K562 (cell line): Measurements from ENCODE around the gene NMRAL1. TPM values are rescaled to one million over a fixed set of nuclear protein-coding genes. Genes with fewer than 3 reads are reported as not detected.

Experiments
- ATF1 ChIP-seq, 2 experiments: fragments of 450-650 bp in 1 of 2; IDR thresholded peaks; 2 replicates each; pipeline ENCODE4 v1.6.1; 2016; ENCODE audit warnings: missing compliant biosample characterization in 1 of 2, missing genetic modification characterization in 1 of 2
- EWSR1 ChIP-seq: fragments of 450-650 bp; IDR thresholded peaks from 2 replicates; pipeline ENCODE4 v1.6.1; 2018; ENCODE audit warnings: borderline replicate concordance, mild to moderate bottlenecking, low read depth, moderate library complexity; ENCODE audit not compliant: partially characterized antibody
- HNRNPL ChIP-seq: fragments of 200-400 bp; formaldehyde crosslinking; IDR thresholded peaks from 2 replicates; pipeline ENCODE4 v1.6.1; 2017; ENCODE audit warnings: low read depth, mild to moderate bottlenecking, low read length
- HNRNPUL1 ChIP-seq: fragments of 200-400 bp; formaldehyde crosslinking; IDR thresholded peaks from 2 replicates; pipeline ENCODE4 v1.6.1; 2017; ENCODE audit warnings: low read length
- MEIS2 ChIP-seq: fragments of 450-650 bp; IDR thresholded peaks from 2 replicates; pipeline ENCODE4 v1.6.1; 2014; ENCODE audit warnings: mild to moderate bottlenecking; ENCODE audit not compliant: partially characterized antibody
- PHB2 ChIP-seq: fragments of 450-650 bp; IDR thresholded peaks from 2 replicates; pipeline ENCODE4 v1.6.1; 2017; ENCODE audit warnings: low read depth
- POLR2G ChIP-seq: fragments of 200-400 bp; formaldehyde crosslinking; IDR thresholded peaks from 2 replicates; pipeline ENCODE4 v1.6.1; 2017; ENCODE audit warnings: low read depth, mild to moderate bottlenecking, antibody characterized with exemption, low read length, moderate library complexity
- REST ChIP-seq, 2 experiments: fragments of 450-650 bp; formaldehyde crosslinking in 1 of 2; IDR thresholded peaks; 2 replicates each; pipeline versions ENCODE4 v1.4.0 to v1.6.1; 2014 to 2020; ENCODE audit warnings: mild to moderate bottlenecking in 2 of 2, borderline replicate concordance in 1 of 2, low read depth in 1 of 2
- ZBTB17 ChIP-seq: fragments of 450-650 bp; formaldehyde crosslinking; IDR thresholded peaks from 2 replicates; pipeline ENCODE4 v1.4.0; 2020; ENCODE audit warnings: mild to moderate bottlenecking
- ZBTB8A ChIP-seq: fragments of 450-650 bp; IDR thresholded peaks from 2 replicates; pipeline ENCODE4 v1.6.1; 2018; ENCODE audit warnings: mild to moderate bottlenecking, moderate library complexity; ENCODE audit not compliant: partially characterized antibody
- ZC3H11A ChIP-seq: IDR thresholded peaks from 2 replicates; pipeline ENCODE4 v1.6.1; 2012; ENCODE audit warnings: low read depth, low read length, improper control_type of control experiment
- ZNF174 ChIP-seq: fragments of 250-450 bp; sonication (Bioruptor Pico); IDR thresholded peaks from 2 replicates; pipeline ENCODE4 v1.4.0; 2020; ENCODE audit warnings: mild to moderate bottlenecking
- ZNF75A ChIP-seq: fragments of 450-650 bp; formaldehyde crosslinking; IDR thresholded peaks from 2 replicates; pipeline ENCODE4 v1.4.0; 2020; ENCODE audit warnings: mild to moderate bottlenecking
- polyA plus RNA-seq, 8 experiments: library from polyadenylated mRNA; depleted of rRNA in 4 of 8; stranded (reverse) in 5 of 8; unstranded in 3 of 8; fragments of >200 nt; fragmentation: Nextera tagmentation in 2 of 8; fragmentation: Illumina TruSeq in 1 of 8; extraction: Ambion mirVana in 2 of 8; extraction: Trizol in 1 of 8; gene quantifications; 2 replicates each; pipeline versions ENCODE4 v1.2.1 to v1.2.3, GENCODE V29; 2011 to 2014; ENCODE audit warnings: inconsistent platforms in 1 of 8, missing spikeins in 1 of 8
- total RNA-seq, 7 experiments: library from RNA; depleted of rRNA in 6 of 7; stranded (reverse); fragments of >200 nt in 6 of 7; fragmentation: Illumina TruSeq in 2 of 7; extraction: Trizol in 2 of 7; gene quantifications; 2 replicates each; pipeline versions ENCODE4 v1.2.1 to v1.2.3, GENCODE V29; 2011 to 2021; ENCODE audit warnings: low replicate concordance in 1 of 7
- TF ChIP-seq, protein P1 (sequence below): fragments of 450-650 bp; formaldehyde crosslinking; IDR thresholded peaks from 2 replicates; pipeline ENCODE4 v1.4.0; 2020; ENCODE audit warnings: mild to moderate bottlenecking
- TF ChIP-seq, protein P2 (sequence below): fragments of 450-650 bp; formaldehyde crosslinking; IDR thresholded peaks from 2 replicates; pipeline ENCODE4 v1.4.0; 2022; ENCODE audit warnings: mild to moderate bottlenecking, moderate library complexity
- TF ChIP-seq, protein P3 (sequence below): fragments of 200-800 bp; sonication (Bioruptor generic); IDR thresholded peaks from 2 replicates; pipeline ENCODE4 v1.6.1; 2017; ENCODE audit warnings: missing genetic modification characterization, missing compliant biosample characterization

Gene NMRAL1
- total and polyA plus RNA-seq, 9 of the 15 experiments (the other 6 are each of a cell fraction or from before 2014, with no cell fraction given): 6.3 to 116 (median 63.2) TPM

DNA sequence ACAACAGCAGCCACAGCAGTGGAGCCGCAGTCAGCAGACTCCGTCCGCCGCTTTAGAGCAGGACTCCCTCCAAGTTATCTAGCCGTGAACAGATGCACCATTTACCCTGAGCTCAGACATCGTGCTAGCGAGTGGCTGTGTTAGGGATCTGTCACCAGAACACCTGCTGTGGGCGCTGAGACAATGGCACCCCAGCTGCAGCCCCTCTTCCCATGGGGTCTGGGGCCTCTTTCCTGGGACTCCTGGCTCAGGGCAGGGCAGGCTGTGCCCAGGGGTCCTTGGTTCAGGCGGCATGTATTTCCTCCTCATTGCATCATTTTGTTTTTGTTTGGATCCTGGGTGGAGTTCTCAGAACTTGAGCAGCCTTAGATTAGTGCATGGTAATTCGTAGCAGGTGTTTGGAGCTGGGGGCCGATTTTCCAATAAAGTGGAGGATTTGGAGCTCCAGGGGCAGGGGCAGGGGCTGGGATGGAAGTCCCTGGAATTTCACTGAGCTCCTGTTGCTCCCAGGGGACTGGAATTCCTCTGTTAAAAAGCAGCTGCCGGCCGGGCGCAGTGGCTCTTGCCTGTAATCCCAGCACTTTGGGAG lies 23.4 kb downstream of the NMRAL1 start (continued):
- TF ChIP-seq MEIS2 (no peak), POLR2G (no peak), HNRNPL (no peak), ZC3H11A (no peak), ATF1 (CRISPR knock-in tag; IDR thresholded peaks at IDR 0.05) (no peak), ATF1 (tag; IDR thresholded peaks at IDR 0.05) (no peak), ZNF174 (no peak), EWSR1 (no peak), ZNF75A (CRISPR knock-in tag) (peak; percentile 68), ZBTB17 (CRISPR knock-in tag) (peak; percentile 78; the same call in 1 of the 2 replicates), HNRNPUL1 (no peak), ZBTB8A (no peak), PHB2 (no peak), REST (IDR thresholded peaks at IDR 0.05; ENCODE audit: borderline replicate concordance) (no peak), REST (CRISPR knock-in tag; IDR thresholded peaks at IDR 0.05; ENCODE audit: low read depth) (0 out of 2 replicates have a peak, but pooled peaks have one; percentile 47)
- TF ChIP-seq, protein P1, sequence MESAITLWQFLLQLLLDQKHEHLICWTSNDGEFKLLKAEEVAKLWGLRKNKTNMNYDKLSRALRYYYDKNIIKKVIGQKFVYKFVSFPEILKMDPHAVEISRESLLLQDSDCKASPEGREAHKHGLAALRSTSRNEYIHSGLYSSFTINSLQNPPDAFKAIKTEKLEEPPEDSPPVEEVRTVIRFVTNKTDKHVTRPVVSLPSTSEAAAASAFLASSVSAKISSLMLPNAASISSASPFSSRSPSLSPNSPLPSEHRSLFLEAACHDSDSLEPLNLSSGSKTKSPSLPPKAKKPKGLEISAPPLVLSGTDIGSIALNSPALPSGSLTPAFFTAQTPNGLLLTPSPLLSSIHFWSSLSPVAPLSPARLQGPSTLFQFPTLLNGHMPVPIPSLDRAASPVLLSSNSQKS (CRISPR knock-in tag): no peak
- TF ChIP-seq, protein P2, sequence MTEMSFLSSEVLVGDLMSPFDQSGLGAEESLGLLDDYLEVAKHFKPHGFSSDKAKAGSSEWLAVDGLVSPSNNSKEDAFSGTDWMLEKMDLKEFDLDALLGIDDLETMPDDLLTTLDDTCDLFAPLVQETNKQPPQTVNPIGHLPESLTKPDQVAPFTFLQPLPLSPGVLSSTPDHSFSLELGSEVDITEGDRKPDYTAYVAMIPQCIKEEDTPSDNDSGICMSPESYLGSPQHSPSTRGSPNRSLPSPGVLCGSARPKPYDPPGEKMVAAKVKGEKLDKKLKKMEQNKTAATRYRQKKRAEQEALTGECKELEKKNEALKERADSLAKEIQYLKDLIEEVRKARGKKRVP (CRISPR knock-in tag): peak; percentile 90
- TF ChIP-seq, protein P3, sequence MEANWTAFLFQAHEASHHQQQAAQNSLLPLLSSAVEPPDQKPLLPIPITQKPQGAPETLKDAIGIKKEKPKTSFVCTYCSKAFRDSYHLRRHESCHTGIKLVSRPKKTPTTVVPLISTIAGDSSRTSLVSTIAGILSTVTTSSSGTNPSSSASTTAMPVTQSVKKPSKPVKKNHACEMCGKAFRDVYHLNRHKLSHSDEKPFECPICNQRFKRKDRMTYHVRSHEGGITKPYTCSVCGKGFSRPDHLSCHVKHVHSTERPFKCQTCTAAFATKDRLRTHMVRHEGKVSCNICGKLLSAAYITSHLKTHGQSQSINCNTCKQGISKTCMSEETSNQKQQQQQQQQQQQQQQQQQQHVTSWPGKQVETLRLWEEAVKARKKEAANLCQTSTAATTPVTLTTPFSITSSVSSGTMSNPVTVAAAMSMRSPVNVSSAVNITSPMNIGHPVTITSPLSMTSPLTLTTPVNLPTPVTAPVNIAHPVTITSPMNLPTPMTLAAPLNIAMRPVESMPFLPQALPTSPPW: no peak
